ENCODE results near the gene CYP4F11. TPM values are rescaled to one million over a fixed set of nuclear protein-coding genes. Genes with fewer than 3 reads are reported as not detected.
"Not testable (repeated sequence)": the region's sequence is repeated elsewhere in the genome, so short reads cannot be mapped to it uniquely, and the experiment has no call there.

The CYP4F11 gene
- not detected for total RNA-seq

- peak within 1 kb of the TSS; percentile 30 for H3K27ac Mint-ChIP-seq
- H3K4me1 Mint-ChIP-seq (ENCODE audit: low read depth), result no peaks in the 10 kb centered on the region
- intact Hi-C loops (cut with micrococcal nuclease), result no loop called here
- CTCF ChIA-PET, result no interaction called here
- no peak within 1 kb of the TSS for H3K4me3 Mint-ChIP-seq
- H3K36me3 Mint-ChIP-seq (ENCODE audit: low read depth), result peaks cover 5% of the 10 kb centered on the region
- H3K27me3 Mint-ChIP-seq (ENCODE audit: low read depth), result peaks cover 44% of the 10 kb centered on the region
- DNase-seq, result no peak
- peaks cover 7% of the 10 kb centered on the region for H3K9me3 Mint-ChIP-seq
Observed at GRCh38 chr19:15934332-15935078, at the start of gene CYP4F11. TSS of gene CYP4F11 (minus strand) at chr19:15934529. CDS start at chr19:15934408, 121 bp downstream.

GRCh38 chr19:15979293-15979692 lies 45.0 kb upstream of the CYP4F11 start:
- no peaks in the 10 kb centered on the region for H3K4me1 Mint-ChIP-seq (ENCODE audit: low read depth)
- H3K9me3 Mint-ChIP-seq, result peaks cover 10% of the 10 kb centered on the region
- H3K27ac Mint-ChIP-seq, result no peak overlapping the region
- CTCF ChIA-PET, result no interaction called here
- DNase-seq, result no peak
- H3K27me3 Mint-ChIP-seq (ENCODE audit: low read depth), result peaks cover 14% of the 10 kb centered on the region
- no peak overlapping the region for H3K4me3 Mint-ChIP-seq
- no peaks in the 10 kb centered on the region for H3K36me3 Mint-ChIP-seq (ENCODE audit: low read depth)
- intact Hi-C loops (cut with micrococcal nuclease), result no loop called here

- intact Hi-C loops (cut with micrococcal nuclease), result no loop called here
- H3K9me3 Mint-ChIP-seq, result peaks cover 5% of the 10 kb centered on the region
Observed at GRCh38 chr19:15977690-15978089, 43.4 kb upstream of the CYP4F11 start.

DNA sequence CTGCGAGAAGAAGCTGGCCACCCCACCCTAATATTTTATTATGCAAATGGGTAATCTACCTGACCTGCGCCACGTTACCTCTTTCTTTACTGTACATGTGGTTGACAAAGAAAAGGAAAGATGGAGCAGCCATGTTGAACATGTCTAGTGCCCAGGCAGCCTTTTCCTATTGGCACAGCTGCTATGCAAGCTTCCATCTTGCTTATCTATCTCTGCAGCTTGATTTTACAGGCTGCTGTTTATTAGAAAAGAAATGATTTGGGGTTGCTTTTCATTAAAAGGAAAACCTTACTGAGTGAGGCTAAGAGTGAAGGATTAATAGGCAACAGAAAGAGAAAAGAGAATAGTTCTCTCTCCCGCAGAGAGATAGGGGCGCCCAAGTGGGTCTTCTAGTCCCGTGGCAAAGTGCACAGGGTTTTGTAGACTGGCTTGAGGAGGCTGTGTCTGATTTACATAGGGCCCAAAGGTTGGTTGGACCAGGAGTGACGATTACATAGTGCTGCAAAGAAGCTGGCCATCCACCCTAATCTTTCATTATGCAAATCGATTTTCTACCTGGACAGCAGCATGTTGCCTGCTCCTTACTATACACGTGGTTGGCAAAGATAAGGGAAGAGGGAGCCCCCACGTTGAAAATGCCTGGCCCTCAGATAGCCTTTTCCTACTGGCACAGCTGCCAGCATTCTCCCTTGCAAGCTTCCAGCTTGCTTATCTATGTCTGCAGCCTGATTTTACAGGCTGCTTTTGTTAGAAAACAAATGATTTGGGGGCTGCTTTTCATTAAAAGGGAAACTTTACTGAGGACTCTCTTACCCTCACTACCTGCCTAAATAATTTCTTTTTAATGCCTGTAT lies 42.7 kb upstream of the CYP4F11 start:
- Mint-ChIP-seq H3K27ac (no peak overlapping the region), H3K36me3 (ENCODE audit: low read depth) (no peaks in the 10 kb centered on the region), H3K9me3 (peaks cover 5% of the 10 kb centered on the region), H3K4me1 (ENCODE audit: low read depth) (no peaks in the 10 kb centered on the region), H3K4me3 (no peak overlapping the region), H3K27me3 (ENCODE audit: low read depth) (peaks cover 18% of the 10 kb centered on the region)
- DNase-seq, result no peak
- CTCF ChIA-PET, result no interaction called here
- intact Hi-C loops (cut with micrococcal nuclease), result no loop called here

More at GRCh38 chr19:15977690-15978089, 43.4 kb upstream of the CYP4F11 start:
- no peak overlapping the region for H3K4me3 Mint-ChIP-seq
- H3K4me1 Mint-ChIP-seq (ENCODE audit: low read depth), result no peaks in the 10 kb centered on the region
- CTCF ChIA-PET, result no interaction called here
- H3K36me3 Mint-ChIP-seq (ENCODE audit: low read depth), result no peaks in the 10 kb centered on the region
- no peak overlapping the region for H3K27ac Mint-ChIP-seq
- no peak for DNase-seq
- H3K27me3 Mint-ChIP-seq (ENCODE audit: low read depth), result peaks cover 18% of the 10 kb centered on the region

DNA sequence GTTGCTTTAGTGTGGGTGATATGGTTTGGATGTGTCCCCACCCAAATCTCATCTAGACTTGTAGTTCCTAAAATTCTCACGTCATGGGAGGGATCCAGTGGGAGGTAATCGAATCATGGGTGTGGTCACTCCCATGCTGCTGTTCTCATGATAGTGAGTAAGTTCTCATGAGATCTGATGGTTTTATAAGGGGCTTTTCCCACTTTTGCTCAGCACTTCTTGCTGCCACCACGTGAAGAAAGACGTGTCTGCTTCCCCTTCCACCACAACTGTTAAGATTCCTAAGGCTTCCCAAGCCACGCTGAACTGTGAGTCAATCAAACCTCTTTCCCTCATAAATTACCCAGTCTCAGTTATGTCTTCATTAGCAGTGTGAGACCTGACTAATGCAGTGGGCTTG lies 40.5 kb upstream of the CYP4F11 start:
- Mint-ChIP-seq H3K27ac (no peak overlapping the region), H3K4me3 (no peak overlapping the region), H3K4me1 (ENCODE audit: low read depth) (no peaks in the 10 kb centered on the region), H3K27me3 (ENCODE audit: low read depth) (peaks cover 23% of the 10 kb centered on the region), H3K36me3 (ENCODE audit: low read depth) (no peaks in the 10 kb centered on the region), H3K9me3 (peaks cover 5% of the 10 kb centered on the region)
- intact Hi-C loops (cut with micrococcal nuclease), result no loop called here
- CTCF ChIA-PET, result no interaction called here
- DNase-seq, result no peak

DNA sequence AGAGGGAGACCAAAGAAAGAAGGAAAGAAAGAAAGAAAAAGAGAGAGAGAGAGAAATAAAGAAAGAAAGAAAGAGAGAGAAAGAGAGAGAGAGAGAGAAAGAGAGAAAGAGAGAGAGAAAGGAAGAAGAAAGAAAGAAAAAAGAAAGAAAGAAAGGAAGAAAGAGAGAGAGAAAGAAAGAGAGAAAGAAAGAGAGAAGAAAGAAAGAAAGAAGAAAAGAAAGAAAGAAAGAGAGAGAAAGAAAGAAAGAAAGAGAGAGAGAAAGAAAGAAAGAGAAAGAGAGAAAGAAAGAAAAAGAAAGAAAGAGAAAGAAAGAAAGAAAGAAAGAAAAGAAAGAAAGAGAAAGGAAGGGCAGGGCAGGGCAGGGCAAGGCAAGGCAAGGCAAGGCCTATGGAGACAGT lies 37.7 kb upstream of the CYP4F11 start:
- H3K36me3 Mint-ChIP-seq (ENCODE audit: low read depth); H3K4me3 Mint-ChIP-seq; intact Hi-C loops (cut with micrococcal nuclease); DNase-seq; H3K4me1 Mint-ChIP-seq (ENCODE audit: low read depth); H3K9me3 Mint-ChIP-seq; H3K27ac Mint-ChIP-seq: not testable (repeated sequence)
- CTCF ChIA-PET, result interaction anchor here (1.1 kb wide), 1 partner anchor 203 kb away, joined by 3 read pairs; no protein-coding TSS in a partner anchor
- H3K27me3 Mint-ChIP-seq (ENCODE audit: low read depth), result peaks cover 16% of the 10 kb centered on the region

DNA sequence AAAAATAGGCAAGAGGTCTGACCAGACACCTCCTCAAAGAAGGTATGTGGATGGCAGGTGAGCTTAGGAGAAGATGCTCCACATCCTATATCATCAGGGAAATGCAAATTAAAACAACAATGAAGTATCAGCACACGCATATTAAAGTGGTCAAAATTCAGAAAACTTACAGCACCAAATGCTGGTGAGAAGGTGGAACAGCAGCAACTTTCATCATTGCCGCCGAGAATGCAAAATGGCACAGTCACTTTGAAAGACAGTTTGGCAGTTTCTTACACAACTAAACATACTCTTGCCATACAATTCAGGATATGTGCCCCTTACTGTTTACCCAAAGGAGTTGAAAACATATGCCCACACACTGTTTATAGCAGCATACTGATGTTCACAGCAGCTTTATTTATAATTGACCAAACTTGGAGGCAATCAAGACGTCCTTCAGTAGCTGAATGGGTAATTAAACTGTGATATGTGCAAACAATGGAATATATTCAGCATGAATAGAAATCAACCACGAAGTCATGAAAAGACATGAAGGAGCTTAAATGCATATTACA lies 37.0 kb upstream of the CYP4F11 start:
- no peak overlapping the region for H3K27ac Mint-ChIP-seq
- peaks cover 5% of the 10 kb centered on the region for H3K9me3 Mint-ChIP-seq
- intact Hi-C loops (cut with micrococcal nuclease), result no loop called here
- no peaks in the 10 kb centered on the region for H3K4me1 Mint-ChIP-seq (ENCODE audit: low read depth)
- H3K36me3 Mint-ChIP-seq (ENCODE audit: low read depth), result no peaks in the 10 kb centered on the region
- peaks cover 17% of the 10 kb centered on the region for H3K27me3 Mint-ChIP-seq (ENCODE audit: low read depth)
- DNase-seq, result no peak
- CTCF ChIA-PET, result interaction anchor here (1.1 kb wide), 1 partner anchor 203 kb away, joined by 3 read pairs; no protein-coding TSS in a partner anchor
- no peak overlapping the region for H3K4me3 Mint-ChIP-seq

DNA sequence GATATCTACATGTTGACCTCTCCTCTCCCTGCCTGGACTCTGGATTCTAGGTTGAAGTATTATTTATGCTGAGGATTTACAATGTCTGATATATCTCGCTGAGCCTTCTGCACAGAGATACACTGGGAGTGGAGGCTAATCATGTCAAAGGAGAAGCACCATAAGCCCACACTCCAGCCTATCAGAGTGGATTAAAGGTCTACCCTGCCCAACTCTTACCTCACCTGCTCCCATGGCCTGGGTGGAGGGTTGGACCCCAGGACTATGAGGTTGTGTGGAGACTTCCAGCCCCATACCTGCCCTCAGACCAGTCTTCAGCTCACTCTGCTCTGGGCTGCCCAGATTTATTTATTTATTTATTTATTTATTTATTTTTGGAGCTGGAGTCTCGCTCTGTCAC lies 29.9 kb upstream of the CYP4F11 start:
- Mint-ChIP-seq H3K36me3 (ENCODE audit: low read depth) (no peaks in the 10 kb centered on the region), H3K27ac (no peak overlapping the region), H3K4me3 (no peak overlapping the region), H3K27me3 (ENCODE audit: low read depth) (peaks cover 16% of the 10 kb centered on the region), H3K9me3 (no peaks in the 10 kb centered on the region), H3K4me1 (ENCODE audit: low read depth) (no peaks in the 10 kb centered on the region)
- intact Hi-C loops (cut with micrococcal nuclease), result no loop called here
- no peak for DNase-seq
- CTCF ChIA-PET, result no interaction called here

DNA sequence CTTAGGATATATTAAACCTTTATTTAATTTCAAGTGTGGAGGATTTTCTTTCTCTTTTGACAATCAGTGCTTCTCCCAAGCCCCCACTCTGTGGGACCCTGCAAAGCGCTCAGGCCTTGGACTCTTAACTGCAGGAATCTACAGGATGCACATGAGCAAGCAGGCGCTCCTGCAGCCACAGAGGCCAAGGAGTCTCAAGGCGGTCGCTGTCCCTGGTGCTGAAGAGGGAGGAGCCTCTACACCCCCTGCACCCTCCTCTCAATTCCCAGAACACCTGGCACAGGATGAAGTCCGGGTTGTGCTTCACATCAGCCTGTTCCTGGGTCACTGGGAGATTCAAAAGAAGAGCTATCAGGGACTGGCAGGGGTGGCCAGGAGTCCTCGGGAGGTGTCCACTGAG lies 28.0 kb upstream of the CYP4F11 start:
- no peaks in the 10 kb centered on the region for H3K36me3 Mint-ChIP-seq (ENCODE audit: low read depth)
- H3K27me3 Mint-ChIP-seq (ENCODE audit: low read depth), result peaks cover 16% of the 10 kb centered on the region
- H3K4me1 Mint-ChIP-seq (ENCODE audit: low read depth), result no peaks in the 10 kb centered on the region
- no peaks in the 10 kb centered on the region for H3K9me3 Mint-ChIP-seq
- intact Hi-C loops (cut with micrococcal nuclease), result no loop called here
- no peak overlapping the region for H3K27ac Mint-ChIP-seq
- no peak overlapping the region for H3K4me3 Mint-ChIP-seq
- peak; percentile 12 for DNase-seq
- CTCF ChIA-PET, result interaction anchor here (0.6 kb wide), 1 partner anchor 48 kb away, joined by 3 read pairs; no protein-coding TSS in a partner anchor

- Mint-ChIP-seq H3K36me3 (ENCODE audit: low read depth) (no peaks in the 10 kb centered on the region), H3K4me1 (ENCODE audit: low read depth) (no peaks in the 10 kb centered on the region), H3K27me3 (ENCODE audit: low read depth) (peaks cover 26% of the 10 kb centered on the region), H3K9me3 (no peaks in the 10 kb centered on the region), H3K4me3 (no peak overlapping the region), H3K27ac (no peak overlapping the region)
- intact Hi-C loops (cut with micrococcal nuclease), result no loop called here
- DNase-seq, result no peak
- CTCF ChIA-PET, result no interaction called here
Observed at GRCh38 chr19:15954820-15955219, 20.5 kb upstream of the CYP4F11 start.

DNA sequence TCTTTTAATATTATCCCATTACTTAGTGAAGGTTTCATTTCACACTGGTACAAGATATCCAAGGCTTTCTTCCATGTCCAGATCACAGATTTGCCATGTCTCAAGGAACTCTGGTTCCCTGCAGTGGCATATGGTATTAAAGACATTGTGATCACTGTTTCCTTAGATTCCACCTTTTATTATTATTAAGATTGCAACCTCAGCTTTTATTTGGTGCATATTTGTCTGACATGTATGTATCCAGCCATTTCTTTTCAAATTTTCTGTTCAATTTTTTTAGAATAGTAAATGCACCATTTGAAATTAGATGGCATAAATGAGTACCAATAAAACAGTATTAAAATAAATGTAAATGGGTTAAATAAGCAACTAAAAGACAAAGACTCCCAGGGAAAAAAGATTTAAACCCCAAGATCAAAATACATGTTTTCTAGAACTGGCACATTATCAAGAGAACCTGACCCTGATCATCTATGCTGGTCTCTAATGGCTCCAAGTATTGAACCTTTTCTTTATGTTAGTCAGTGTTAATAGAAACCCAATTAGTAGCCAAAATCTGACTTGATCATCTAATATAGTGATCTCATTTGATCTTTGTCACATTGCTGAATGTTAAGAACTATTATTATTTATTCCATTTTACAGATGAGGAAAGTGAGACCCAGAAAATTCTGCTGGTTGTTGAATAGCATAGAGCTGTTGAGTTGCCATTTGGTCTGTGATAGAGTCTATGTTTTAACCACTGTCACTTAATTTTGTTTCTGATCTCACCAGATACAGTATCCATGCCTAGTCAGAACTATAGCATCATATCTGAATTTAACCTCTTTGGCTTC lies 14.1 kb upstream of the CYP4F11 start, which contains the start of gene OR10H4:
TSS of gene OR10H4 (plus strand) at position 786 of the 836 bp plus-strand sequence. CDS start at position 786, 0 bp downstream.
- H3K9me3 Mint-ChIP-seq, result peaks cover 11% of the 10 kb centered on the region
- no peak within 1 kb of the TSS for H3K27ac Mint-ChIP-seq
- no peaks in the 10 kb centered on the region for H3K4me1 Mint-ChIP-seq (ENCODE audit: low read depth)
- no peak within 1 kb of the TSS for H3K4me3 Mint-ChIP-seq
- peaks cover 3% of the 10 kb centered on the region for H3K36me3 Mint-ChIP-seq (ENCODE audit: low read depth)
- CTCF ChIA-PET, result no interaction called here
- intact Hi-C loops (cut with micrococcal nuclease), result no loop called here
- DNase-seq, result no peak
- H3K27me3 Mint-ChIP-seq (ENCODE audit: low read depth), result peaks cover 32% of the 10 kb centered on the region

DNA sequence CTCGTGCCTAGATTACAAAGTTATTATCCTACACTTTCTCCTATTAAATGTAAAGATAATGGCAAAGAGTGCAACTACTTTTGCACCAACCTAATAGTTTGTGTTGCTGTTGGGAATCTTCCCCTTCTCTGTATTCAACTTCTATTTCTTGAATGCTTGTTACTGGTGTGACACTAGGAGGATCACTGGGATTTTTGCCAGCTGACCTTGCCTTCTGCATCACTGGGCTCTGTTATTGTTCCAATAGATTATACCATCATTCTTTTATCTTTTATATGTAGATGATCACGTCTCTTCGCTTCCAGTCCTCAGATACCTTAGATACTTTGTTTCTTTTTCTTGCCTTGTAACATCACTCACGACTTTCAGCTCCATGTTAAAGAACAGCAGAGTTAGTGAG lies 11.0 kb upstream of the CYP4F11 start:
- H3K27ac Mint-ChIP-seq, result no peak overlapping the region
- peaks cover 3% of the 10 kb centered on the region for H3K36me3 Mint-ChIP-seq (ENCODE audit: low read depth)
- no peaks in the 10 kb centered on the region for H3K4me1 Mint-ChIP-seq (ENCODE audit: low read depth)
- intact Hi-C loops (cut with micrococcal nuclease), result no loop called here
- H3K4me3 Mint-ChIP-seq, result no peak overlapping the region
- DNase-seq, result no peak
- peaks cover 37% of the 10 kb centered on the region for H3K27me3 Mint-ChIP-seq (ENCODE audit: low read depth)
- CTCF ChIA-PET, result no interaction called here
- H3K9me3 Mint-ChIP-seq, result peaks cover 11% of the 10 kb centered on the region

All from activated naive CD4-positive, alpha-beta T cell treated with anti-CD3 and anti-CD28 coated beads for 36 hours (primary cell).